NB4 (cell line): ENCODE results near the gene UPF1.
"Not testable (repeated sequence)": the region's sequence is repeated elsewhere in the genome, so short reads cannot be mapped to it uniquely, and the experiment has no call there.

ENCODE experiments used
- DNase-seq: peaks from one replicate; pipeline ENCODE4 v3.0.0; 2010; ENCODE audit warnings: low read depth
- H3K4me3 ChIP-seq: one replicate; pipeline ENCODE4 v1.5.1; 2011; ENCODE audit warnings: mild to moderate bottlenecking, low read depth, low read length, moderate library complexity
- MAX ChIP-seq: IDR thresholded peaks from 2 replicates; pipeline ENCODE4 v1.6.1; 2011; ENCODE audit warnings: low read depth, low read length
- MYC ChIP-seq: IDR thresholded peaks from 2 replicates; pipeline ENCODE4 v1.6.1; 2011; ENCODE audit warnings: low read depth, low read length
- POLR2A ChIP-seq: IDR thresholded peaks from 2 replicates; pipeline ENCODE4 v1.6.1; 2011; ENCODE audit warnings: mild to moderate bottlenecking; ENCODE audit not compliant: insufficient read length; ENCODE audit errors: extremely low read depth
- TF ChIP-seq, protein P1 (sequence below): IDR thresholded peaks from one replicate; pipeline ENCODE4 v1.5.1; 2012; ENCODE audit warnings: low read depth, low read length

Gene UPF1

GRCh38 chr19:18809149-18809868 is 22.4 kb upstream of the UPF1 start:
- peak; percentile 77 for DNase-seq
- H3K4me3 ChIP-seq = no peak overlapping the region
- TF ChIP-seq POLR2A (no peak), MAX (no peak)
- TF ChIP-seq, protein P1, sequence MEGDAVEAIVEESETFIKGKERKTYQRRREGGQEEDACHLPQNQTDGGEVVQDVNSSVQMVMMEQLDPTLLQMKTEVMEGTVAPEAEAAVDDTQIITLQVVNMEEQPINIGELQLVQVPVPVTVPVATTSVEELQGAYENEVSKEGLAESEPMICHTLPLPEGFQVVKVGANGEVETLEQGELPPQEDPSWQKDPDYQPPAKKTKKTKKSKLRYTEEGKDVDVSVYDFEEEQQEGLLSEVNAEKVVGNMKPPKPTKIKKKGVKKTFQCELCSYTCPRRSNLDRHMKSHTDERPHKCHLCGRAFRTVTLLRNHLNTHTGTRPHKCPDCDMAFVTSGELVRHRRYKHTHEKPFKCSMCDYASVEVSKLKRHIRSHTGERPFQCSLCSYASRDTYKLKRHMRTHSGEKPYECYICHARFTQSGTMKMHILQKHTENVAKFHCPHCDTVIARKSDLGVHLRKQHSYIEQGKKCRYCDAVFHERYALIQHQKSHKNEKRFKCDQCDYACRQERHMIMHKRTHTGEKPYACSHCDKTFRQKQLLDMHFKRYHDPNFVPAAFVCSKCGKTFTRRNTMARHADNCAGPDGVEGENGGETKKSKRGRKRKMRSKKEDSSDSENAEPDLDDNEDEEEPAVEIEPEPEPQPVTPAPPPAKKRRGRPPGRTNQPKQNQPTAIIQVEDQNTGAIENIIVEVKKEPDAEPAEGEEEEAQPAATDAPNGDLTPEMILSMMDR = no peak

- DNase-seq, H3K4me3 ChIP-seq: not testable (repeated sequence)
Measured at GRCh38 chr19:18811638-18812037, 20.1 kb upstream of the UPF1 start.

DNA sequence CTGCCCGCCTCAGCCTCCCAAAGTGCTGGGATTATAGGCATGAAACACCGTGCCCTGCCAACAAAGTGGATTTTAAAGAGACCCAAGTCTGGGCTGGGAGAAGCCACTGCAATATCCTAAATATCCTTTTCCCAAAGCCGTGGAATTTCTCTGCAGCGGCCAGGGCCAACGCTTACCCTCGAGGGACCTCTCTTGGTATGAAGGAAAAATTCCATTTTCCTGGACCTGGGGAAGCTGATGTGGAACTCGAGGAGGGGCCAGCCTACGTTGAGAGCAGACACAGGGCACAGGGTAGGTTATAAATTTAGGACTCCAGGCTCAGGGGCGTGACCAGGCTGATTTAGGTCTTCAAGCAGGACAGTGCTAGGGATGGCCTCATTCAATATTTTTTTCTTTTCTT is 17.7 kb upstream of the UPF1 start:
- no peak for DNase-seq
- no peak for TF ChIP-seq MYC
- no peak for TF ChIP-seq POLR2A
- TF ChIP-seq, protein P1 = no peak
- no peak for TF ChIP-seq MAX

DNA sequence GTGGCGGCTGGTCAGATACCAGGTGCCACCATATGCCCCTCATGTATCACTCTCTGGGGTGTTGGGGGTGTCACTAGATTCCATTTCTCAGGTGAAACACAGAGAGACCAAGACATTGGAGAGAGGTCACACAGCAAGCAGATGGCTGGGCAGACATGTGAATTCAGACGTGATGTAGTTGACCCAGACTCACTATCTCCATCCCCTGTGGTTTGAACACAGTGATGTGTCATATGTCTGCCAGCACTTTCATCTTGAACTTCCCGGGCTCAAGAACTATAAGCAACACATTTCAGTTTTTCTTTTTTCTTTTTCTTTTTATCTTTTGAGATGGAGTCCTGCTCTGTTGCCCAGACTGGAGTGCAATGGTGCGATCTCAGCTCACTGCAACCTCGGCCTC is 16.1 kb upstream of the UPF1 start:
- no peak for TF ChIP-seq POLR2A
- no peak for TF ChIP-seq MYC
- no peak for TF ChIP-seq MAX
- TF ChIP-seq, protein P1 = no peak

More for the DNA sequence above, 17.7 kb upstream of the UPF1 start:
- H3K4me3 ChIP-seq = no peak overlapping the region

GRCh38 chr19:18816645-18817044 is 15.1 kb upstream of the UPF1 start:
- not testable (repeated sequence) for DNase-seq, H3K4me3 ChIP-seq

More for the DNA sequence above, 16.1 kb upstream of the UPF1 start:
- DNase-seq = no peak
- H3K4me3 ChIP-seq = no peak overlapping the region

DNA sequence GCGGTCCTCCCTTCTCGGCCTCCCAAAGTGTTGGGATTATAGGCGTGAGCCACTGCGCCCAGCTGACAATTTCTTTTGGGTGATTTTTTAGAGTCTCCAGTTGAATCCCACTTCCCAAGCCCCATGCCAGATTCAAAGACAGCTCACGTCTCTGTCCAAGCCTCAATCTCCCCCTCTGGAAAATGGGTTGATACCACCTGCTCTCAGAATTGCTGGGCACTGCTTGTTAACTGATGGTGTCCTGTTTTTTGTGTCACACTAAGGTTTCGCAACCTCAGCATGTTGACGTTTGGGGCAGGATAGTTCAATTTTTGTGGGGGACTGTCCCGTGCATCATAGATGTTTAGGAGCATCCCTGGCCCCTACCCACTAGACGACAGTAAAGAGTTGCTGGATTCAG is 14.2 kb upstream of the UPF1 start:
- no peak for DNase-seq
- H3K4me3 ChIP-seq = no peak overlapping the region
- TF ChIP-seq POLR2A (no peak), MYC (no peak), MAX (no peak)
- TF ChIP-seq, protein P1 = no peak

GRCh38 chr19:18828786-18829185 is 3.0 kb upstream of the UPF1 start:
- no peak overlapping the region for H3K4me3 ChIP-seq
- TF ChIP-seq MYC (no peak), MAX (no peak), POLR2A (no peak)
- TF ChIP-seq, protein P1 = no peak
- no peak for DNase-seq
